NT2/D1 (cell line): ENCODE measurements around the gene ERVH48-1.

Source experiments
- YY1 ChIP-seq: IDR thresholded peaks from 2 replicates; pipeline ENCODE4 v1.6.1; 2011; ENCODE audit not compliant: insufficient read length, insufficient read depth
- ZNF274 ChIP-seq: IDR thresholded peaks from 2 replicates; pipeline ENCODE4 v1.6.1; 2011; ENCODE audit warnings: mild to moderate bottlenecking, low read depth, low read length

DNA sequence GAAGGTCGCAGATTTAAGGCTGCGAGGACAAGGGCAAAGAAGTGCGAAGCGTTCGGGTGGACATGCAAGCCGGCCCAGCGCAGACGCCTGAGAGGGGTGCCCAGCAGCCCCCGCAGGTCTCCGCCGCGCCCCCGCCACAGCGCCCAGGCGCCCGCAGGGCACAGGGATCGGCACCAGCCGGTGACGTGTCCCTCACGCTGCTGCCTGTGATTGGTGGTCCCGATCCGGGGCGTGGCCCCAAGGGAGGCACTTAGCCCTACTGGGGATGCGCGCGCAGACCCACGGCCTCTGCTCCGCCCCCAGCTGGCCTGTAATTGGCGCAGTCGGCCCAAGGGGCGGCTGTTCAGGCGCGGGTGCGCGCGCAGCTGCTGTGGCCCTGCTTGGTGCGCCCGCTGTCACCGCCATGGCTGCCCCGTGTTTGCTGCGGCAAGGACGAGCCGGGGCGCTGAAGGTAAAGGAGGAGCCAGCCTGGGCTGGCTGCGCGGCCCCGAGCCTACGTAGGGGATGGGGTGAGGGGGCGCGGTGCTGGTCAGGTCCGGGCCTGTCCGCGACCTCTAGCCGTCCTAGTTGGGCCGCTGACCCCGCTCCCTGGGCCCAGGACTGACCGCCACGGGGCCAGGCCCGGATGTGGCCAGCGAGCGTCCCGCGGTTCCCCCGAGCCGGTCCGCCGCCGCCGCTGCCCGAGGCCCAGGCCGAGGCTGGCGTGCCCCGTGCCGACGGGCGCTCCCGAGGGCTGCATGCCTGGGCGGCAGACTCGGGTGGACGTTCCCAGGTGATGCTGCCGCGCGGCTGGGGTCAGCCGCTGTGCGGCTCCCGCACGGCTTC is 32.3 kb downstream of the ERVH48-1 start, which contains the start of gene NDUFV3:
- TF ChIP-seq YY1 (peak; percentile 79), ZNF274 (no peak)
